ENCODE measurements around the gene WDR47.
"Not testable (repeated sequence)": the region's sequence is repeated elsewhere in the genome, so short reads cannot be mapped to it uniquely, and the experiment has no call there.

Gene WDR47

DNA sequence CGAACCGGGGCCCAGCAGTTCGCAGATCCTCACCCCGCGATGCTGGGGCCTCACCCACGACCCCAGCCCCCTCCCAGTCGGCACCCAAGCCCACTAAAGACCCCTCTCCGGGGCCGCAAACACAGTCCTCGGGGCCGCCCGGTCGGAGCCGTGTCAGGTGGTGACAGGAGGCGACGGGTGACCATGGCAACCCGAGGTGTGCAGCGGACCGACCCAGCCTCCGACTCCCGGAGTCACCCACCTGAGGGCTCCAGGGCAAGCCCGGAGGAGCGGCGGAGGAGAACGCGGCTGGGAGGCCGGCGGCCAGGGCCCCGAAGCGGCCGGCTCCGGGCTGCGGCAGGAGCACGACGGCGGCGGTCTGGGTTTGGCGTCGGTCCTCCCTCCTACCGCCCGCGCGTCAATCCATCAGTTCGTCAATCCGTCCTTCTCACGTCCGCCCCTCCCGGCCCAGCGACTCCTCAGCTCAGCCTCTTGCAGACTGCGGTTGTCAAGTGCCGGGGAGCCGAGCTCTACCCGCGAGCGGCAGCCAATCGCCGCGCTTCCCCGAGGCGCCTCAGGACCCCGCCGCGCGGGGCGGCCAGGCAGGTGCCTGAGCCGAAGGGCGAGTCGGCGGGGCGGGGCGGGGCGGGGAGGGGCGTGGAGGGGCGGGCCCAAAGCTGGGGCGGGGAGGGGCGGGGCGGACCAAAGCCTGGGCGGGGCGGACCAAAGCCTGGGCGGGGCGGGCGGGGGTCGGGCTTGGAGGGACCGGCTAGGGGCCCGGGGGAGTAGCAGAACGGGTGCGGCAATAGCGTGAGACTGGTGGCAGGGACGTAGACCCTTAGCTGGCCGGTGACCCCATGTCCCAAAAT, at the start of gene WDR47:
Gene WDR47 (minus strand): TSS at position 482 of the 848 bp plus-strand sequence. CDS start 18,590 bp downstream, outside the sequence.
- peak; percentile 77 for DNase-seq

DNA sequence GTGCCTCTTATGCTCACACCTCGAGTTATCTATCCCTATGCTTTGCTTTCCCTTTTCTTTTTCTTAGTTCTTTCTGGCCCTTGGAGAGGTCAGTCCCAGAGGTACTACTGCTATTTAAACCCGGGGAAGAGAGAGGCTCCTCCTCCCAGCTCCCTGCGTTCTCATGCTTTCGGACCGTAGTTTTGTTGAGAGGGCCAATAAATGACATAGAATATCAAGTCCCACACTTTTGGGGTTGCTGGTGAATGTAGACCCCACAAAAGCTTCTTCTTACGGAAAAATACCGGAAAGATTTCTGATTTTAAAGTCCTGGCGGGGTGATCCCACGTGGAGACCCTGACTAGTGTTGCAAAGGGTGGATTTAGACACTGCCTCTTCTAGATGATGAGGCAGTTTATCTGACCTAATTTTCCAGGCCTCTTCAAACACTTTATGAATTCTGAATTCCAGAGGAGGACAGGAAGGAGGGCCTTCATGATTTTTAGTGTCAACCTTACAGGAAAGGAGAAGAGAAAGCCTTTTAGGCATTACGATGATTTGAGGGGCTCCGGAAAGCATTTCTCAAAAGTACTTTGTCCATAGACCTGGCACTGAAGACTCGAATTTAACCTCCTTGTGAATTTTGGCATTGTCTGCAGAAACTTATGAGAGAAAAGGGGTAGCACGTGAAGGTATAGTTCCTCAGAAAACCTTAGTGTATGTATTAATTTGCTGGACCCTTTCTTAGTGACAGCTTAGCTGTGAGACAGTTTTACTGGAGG, 49.4 kb upstream of the WDR47 start:
- no peak for DNase-seq

DNA sequence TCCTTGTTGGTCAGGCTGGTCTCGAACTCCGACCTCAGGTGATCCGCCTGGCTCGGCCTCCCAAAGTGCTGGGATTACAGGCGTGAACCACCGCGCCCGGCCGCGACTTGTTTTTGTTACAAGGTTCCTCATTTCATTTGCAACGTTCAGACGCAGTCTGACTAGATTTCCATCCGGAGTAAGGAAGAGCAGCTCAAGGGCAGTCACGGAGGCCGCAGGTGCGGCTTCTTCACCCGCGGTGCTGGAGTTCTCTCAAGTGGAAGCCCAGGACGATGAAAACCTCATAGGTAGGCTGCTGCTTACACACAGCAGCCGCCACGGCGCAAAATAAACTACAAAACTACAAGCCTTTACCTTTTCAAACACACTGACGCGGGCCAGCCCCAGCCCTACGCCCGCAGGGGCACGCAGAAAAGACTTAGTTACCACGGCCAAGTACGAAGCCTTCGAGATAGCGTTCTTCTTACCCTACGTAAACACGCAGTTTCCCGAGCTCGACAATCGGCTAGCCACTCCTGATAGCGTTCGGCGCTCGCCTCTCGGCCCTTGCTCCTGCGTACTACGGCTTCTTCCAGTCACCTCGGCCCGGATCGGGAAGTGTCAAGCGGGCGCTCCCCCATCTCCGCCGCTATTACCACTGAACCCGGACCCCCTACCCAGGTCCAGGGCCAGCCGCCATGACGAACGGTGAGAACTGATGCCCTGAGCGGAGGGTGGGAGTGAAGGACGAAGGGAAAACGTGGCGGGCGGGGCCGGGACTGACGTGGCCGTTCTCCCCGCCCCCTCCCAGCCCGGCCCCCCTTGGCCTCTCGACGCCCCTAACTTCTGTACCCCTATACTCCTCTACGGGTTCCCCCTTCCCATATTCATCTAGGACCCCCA, 48.5 kb upstream of the WDR47 start, which contains the start of gene TMEM167B:
Gene TMEM167B (plus strand): TSS at position 569 of the 882 bp plus-strand sequence. CDS start 109 bp downstream, at position 678.
- peak; percentile 87 for DNase-seq

DNA sequence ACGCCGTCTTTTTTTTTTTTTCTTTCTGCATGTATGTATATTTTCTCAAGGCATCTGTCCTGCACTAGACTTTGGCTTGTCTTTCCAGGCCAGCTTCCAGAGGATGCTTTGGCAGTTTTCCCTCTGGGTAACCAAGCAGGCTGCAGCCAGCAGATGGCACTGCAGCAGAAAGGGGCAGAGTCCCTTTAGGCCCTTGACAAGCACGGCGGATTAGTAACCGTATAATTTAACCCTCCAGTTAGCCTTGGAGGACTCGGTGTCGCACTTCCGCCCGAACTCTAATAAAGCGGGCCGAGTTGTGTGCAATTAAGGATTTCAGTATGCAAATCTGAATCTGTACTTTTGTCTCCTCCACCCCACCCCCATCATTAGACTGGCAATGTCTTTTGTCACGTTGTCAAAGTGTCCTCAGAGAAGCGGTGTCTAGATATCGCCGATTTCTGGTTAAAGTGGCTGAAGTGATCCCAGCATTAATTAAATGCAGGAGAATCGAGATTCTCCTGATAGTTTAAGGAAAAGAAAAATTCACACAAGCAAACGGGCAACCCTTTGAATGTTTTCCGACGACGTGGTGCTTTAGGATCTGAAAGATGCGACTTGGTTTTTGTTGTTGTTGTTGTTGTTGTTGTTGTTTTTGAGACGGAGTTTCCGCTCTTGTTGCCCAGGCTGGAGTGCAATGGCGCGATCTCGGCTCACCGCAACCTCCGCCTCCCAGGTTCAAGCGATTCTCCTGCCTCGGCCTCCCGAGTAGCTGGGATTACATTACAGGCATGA, 47.5 kb upstream of the WDR47 start:
- DNase-seq: peak; percentile 82

DNA sequence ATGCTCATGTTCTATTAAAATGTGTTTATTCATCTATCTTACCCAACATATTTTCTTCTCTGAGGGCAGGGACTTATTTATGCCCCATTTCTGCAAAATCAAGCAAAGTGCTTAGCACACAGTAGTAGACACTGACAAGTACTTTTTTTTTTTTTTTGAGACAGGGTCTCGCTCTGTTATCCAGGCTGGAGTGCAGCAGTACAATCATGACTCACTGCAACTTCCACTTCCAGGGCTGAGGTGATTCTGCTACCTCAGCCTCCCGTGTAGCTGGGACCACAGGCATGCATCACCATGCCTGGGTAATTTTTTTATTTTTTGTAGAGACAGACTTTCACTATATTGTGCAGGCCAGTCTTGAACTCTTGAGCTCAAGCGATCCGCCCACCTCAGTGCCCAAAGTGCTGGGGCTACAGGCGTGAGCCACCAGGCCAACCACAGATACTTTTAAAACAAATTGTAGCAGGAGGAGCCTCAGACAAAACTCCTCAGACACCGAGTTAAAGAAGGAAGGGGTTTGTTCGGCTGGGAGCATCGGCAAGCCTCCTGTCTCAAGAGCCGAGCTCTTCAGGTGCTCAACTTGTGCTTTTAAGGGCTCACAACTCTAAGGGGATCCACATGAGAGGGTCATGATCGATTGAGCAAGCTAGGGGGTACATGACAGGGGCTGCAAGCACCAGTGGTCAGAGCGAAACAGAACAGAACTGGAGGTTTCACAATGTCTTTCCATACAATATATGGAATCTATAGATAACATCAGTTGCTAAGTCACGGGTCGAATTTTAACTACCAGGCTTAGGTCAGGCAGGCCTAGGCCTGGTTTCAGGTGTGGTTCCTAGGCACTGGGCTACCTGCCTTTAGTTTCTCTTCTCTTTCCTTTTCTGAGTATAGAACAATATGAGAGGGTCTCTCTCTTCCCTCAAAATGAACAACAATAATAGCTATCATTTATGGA, 42.9 kb upstream of the WDR47 start:
- no peak for DNase-seq

DNA sequence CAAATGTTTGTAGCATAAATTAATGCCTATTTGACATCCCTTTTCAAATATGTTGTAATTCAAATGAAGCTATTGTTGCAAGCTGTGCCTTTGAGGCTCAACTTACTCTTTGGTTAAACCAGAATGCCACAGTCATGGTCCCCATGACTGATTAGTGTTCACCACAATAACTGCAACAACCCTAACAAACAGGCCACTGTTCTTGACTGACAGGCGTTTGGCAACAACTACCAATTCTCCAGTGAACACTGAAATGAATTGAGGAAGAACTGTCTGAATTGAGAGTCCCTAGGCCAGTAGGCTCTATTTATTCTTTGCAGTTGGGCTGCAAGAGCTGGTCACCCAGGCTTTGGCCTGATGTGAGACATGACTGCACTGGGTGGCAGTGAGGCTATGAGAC, 42.0 kb upstream of the WDR47 start:
- no peak for DNase-seq

DNA sequence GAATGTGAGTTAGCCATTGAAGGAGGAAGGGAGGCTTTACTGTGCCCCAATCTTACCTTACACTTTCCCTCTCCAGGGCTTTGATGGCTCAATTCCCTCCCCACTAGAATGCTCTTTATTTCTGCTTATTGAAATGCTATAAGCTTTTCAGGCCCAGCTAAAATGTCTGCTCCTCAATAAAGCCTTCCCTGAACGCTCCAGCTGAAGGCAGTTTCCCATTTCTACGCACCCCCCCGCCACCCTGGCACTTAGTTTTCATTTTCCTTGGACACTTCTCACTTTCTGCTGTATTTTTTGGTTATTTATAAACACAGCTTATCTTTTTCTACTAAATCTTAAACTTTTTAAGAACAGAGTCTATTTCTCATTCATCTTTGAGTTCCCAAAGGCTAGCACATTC, 41.6 kb upstream of the WDR47 start:
- no peak for DNase-seq

DNA sequence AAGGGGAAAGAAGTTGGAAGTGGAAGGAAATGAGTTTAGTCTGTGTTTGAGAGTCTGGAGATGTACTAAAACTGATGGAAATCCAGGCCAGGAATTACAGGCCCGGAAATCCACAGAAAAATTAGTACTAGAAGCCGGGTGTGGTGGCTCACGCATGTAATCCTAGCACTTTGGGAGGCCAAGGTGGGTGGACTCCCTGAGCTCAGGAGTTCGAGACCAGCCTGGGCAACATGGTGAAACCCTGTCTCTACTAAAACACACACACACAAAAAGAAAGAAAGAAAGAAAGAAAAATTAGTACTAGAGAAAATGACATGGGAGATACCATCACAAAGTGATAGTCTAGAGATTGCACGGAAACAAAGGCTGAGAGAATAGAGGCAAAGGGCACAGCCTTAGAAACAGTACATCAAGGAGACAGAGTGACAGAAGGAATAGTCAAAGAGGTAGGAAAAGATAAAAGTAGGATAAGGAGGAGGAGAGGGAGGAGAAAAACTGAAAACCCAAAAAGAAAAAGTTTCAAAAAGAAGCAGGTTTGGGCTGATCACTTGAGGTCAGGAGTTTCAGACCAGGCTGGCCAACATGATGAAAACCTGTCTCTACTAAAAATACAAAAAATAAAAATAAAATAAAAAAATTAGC, 38.7 kb upstream of the WDR47 start:
- no peak for DNase-seq

DNA sequence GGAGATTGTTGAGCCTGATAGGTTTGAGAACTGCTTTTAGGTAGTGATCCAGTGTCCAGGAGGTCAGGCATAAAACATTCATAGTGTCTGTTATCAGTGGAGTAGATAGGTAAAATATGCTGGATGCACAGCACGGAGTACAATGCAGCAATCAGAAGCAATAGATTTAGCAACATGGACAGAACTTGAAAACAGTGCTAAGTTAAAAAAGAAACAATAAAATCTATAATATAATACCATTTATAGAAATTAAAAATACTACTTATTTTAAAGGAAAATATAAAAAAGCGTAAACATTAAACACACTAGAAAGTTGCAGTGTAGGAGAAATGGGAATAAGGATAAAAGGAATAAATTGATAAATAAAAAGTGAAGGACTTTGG, 37.3 kb upstream of the WDR47 start:
- no peak for DNase-seq

DNA sequence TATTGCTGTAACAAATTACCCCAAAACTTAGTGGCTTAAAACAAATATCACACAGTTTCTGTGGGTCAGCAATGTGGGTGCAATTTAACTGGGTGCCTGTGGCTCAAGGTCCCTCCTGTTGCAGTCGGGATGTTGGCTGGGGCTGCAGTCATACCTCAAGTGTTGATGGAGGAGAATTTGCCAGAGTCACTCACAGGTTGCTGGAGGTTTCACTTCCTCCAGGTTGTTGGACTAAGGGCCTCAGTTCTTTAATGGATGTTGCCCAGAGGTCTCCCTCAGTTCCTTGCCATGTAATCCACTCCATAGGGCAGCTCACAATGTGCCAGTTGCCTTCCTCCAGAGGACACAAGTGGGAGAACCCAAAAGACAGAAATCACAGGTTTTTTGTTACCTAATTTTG, 36.4 kb upstream of the WDR47 start:
- no peak for DNase-seq

DNA sequence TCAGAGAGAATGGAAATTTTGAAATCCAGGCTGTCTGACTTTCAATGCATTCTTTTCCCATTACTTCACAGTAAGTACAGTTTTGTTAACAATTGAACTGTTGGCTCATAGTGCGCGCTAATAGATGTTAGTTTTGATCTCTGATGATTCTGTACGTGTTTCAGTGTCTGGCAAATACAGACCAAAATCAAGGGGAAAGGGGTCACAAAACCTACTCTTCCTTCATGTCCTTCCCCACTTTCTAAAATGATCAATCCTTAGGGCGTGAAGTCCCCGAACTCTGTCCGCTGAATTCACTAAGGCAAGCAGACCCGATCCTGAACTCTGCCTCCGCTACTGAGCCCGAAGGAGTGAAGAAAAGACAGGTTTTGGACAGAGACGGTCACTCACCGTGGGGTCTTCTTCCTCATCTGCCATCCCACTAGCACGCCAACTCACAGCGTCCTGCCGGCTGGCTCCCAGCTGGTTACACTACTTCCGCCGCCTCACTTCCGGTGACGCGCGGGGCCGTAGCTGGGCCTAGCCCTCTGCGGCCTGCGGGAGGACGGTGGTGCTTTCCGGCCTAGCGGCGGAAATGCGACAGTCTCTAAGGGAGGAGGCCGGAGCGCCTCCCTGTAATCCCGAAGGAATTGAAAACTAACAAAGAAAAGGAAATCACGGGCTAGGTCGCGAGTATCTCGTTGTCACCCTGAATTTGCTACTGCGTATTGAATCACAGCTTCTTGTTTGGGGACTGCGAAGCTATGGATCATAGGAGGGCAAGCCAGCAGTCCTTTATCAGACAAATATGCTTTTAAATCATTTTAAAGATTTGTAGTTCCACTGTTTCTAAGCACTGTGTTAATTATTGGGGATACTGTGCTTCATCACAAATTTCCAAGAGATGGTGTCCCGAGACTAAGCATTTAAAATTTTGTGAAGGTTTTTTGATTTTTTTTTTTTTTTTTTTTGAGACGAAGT, 33.9 kb upstream of the WDR47 start, which contains the start of gene TAF13:
Gene TAF13 (minus strand): TSS at position 473 of the 960 bp plus-strand sequence. CDS start 56 bp downstream, at position 417.
- peak; percentile 72 for DNase-seq

DNA sequence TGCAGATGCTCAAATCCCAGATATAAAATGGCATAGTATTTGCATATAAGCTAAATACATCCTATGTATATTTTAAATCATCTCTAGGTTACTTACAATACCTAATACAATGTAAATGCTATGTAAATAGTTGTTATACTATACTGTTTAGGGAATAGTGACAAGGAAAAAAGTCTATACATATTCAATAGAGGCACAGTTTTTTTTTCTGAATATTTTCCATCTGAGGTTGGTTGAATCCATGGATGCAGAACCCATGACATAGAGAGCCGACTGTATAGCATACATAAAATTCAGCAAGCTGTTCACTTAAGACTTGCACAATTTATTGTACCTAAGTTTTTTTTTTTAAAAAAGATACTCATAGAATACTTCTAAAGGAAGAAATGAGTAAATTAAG, 27.4 kb upstream of the WDR47 start:
- no peak for DNase-seq

DNA sequence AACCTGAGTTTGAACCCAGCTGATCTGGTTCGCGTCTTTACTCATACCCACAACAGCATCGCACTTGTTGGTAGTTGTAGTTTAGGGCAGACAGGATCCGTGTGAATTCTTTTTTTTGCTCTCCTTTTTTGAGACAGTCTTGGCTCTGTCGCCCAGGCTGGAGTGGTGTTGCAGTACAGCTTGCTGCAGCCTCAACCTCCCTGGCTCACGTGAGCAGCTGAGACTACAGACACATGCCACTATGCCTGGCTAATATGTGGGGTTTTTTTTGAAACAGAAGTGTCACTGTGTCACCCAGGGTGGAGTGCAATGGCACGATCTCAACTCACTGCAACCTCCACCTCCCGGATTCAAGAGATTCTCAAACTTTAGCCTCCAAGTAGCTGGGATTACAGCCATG, 26.0 kb upstream of the WDR47 start:
- no peak for DNase-seq

DNA sequence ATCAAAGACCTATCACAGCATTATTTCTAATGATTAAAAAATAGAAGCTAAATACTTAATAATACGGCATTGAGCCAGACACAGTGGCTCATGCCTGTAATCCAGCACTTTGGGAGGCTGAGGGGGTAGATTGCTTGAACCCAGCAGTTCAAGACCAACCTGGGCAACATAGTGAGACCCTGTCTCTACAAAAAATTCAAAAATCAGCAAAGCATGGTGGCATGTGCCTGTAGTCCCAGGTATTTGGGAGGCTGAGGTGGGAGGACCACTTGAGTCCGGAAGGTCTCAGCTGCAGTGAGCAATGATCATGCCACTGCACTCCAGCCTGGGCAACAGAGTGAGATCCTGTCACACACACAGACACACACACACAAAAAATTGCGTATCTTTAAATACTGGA, 23.2 kb upstream of the WDR47 start:
- DNase-seq: no peak

DNA sequence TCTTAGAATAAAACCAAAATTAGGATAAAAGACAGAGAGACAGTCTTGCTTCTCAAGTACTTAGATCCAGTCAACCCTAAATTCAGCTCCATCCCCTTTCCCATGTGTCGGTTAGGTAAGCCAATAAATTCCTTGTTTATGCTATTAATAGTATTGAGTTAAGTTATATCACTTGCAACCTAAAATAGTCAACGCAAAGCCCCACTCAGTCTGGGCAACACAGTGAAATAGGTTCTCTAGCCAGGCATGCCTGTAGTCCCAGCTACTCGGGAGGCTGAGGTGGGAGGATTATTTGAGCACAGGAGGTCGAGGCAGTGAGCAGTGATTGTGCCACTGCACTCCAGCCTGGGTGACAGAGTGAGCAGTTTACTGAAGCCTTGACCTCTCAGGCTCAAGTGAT, 19.3 kb upstream of the WDR47 start:
- DNase-seq: no peak

DNA sequence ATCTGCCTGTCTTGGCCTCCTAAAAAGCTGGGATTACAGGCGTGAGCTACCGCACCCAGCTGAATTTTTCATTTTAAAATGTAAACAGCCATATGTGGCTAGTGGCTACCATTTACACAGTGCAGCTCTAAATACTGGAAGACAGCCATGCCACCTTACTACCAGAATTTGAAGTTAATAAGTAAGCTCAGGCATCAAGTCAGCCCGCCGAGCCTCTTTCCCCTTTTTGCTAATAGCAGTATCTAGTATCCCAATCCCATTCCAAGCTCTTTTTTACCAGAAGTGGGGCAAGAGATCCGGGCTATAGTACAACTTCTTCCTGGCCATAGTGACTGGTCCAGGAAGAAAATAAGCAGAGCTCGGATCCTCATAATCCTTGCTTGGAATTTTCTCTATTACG, 18.8 kb upstream of the WDR47 start:
- DNase-seq: no peak

DNA sequence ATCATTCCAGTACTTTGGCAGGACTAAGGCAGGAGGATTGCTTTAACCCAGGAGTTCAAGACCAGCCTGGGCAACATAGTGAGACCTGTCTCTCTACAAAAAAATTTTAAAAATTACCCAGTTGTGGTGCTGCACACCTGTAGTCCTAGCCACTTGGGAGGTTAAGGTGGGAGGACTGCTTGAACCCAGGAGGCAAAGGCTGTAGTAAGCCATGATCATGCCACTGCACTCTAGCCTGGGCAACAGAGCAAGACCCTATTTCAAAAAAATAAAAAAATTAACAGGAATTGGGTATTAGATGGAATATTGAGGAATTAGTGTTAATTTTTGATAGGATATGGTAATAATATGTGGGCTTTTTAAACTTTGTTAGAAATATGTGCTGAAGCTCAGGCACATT, 17.1 kb upstream of the WDR47 start:
- DNase-seq: no peak

DNA sequence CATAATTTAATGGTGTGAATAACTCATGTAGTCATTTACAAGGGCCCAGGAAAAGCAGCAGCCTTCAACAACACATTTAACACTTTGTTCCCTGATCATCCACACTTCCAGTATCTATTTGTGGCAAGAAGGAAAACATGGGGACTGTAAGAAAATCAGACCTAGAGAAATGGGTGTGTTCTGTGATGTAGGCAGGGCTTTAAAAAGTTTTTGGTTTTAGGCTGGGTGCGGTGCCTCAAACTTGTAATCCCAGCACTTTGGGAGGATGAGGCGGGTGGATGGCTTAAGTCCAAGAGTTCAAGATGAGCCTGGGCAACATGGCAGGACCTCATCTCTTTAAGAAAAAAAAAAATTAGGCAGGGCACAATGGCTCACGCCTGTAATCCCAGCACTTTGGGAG, 14.2 kb upstream of the WDR47 start:
- DNase-seq: no peak

DNA sequence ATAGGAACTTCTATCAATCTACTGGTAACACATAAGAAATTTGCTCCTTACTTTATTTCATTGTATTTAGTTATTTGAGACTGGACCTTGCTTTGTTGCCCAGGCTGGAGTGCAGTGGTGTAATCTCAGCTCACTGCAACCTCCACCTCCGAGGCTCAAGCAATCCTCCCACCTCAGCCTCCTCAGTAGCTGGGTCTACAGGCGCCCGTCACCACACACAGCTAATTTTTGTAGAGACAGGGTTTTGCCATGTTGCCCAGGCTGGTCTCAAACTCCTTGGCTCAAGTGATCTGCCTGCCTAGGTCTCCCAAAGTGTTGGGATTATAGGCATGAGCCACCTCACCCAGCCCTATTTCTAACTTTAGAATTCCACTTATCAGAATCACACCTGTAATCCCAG, 10.2 kb upstream of the WDR47 start:
- not testable (repeated sequence) for DNase-seq

Data from NCI-H748 treated with DMSO at 0.1 percent for 48 hours (cell line).